WTC11 (cell line): ENCODE results near the gene IFT27. TPM values are rescaled to one million over a fixed set of nuclear protein-coding genes. Genes with fewer than 3 reads are reported as not detected.

Experiments
- ATAC-seq: fragments of 200-7000 bp; cut with Tn5 transposase; 2 replicates; pipeline ENCODE4 v1.10.0; 2021; ENCODE audit warnings: mild to moderate bottlenecking, moderate library complexity
- CTCF ChIA-PET: fragments of 300-600 bp; sonication (Branson Sonifier 250); formaldehyde crosslinking; loops from one replicate; lab custom pipeline; 2021; ENCODE audit warnings: antibody characterized with exemption; lab: Charles Lee
- POLR2A ChIA-PET: fragments of 350-600 bp; sonication (Branson Sonifier 250); formaldehyde crosslinking; loops from one replicate; lab custom pipeline; 2021; ENCODE audit warnings: antibody characterized with exemption; lab: Charles Lee
- DNase-seq: peaks from one replicate; pipeline ENCODE4 v3.0.0; 2021; ENCODE audit warnings: low spot score
- H3K27ac Mint-ChIP-seq: 2 replicates; pipeline ENCODE4 v1.8.0; 2021; ENCODE audit warnings: mixed read lengths
- H3K27me3 Mint-ChIP-seq: 2 replicates; pipeline ENCODE4 v1.8.0; 2021; ENCODE audit warnings: low read depth, mild to moderate bottlenecking, moderate library complexity, mixed read lengths
- H3K36me3 Mint-ChIP-seq: 2 replicates; pipeline ENCODE4 v1.8.0; 2021; ENCODE audit warnings: mixed read lengths
- H3K4me1 Mint-ChIP-seq: 2 replicates; pipeline ENCODE4 v1.8.0; 2022; ENCODE audit warnings: mixed read lengths
- H3K4me3 Mint-ChIP-seq: 2 replicates; pipeline ENCODE4 v1.8.0; 2021; ENCODE audit warnings: mild to moderate bottlenecking, moderate library complexity, mixed read lengths
- H3K9me3 Mint-ChIP-seq: 2 replicates; pipeline ENCODE4 v1.8.0; 2021; ENCODE audit warnings: mixed read lengths
- CBFB ChIP-seq: sonication (generic); formaldehyde crosslinking; IDR thresholded peaks from 2 replicates; pipeline ENCODE4 v1.8.1; 2022; ENCODE audit warnings: mild to moderate bottlenecking, low read depth, missing genetic modification reagents
- HMGA2 ChIP-seq: fragments of 250-450 bp; sonication (Bioruptor Pico); IDR thresholded peaks from 2 replicates; pipeline ENCODE4 v1.4.0; 2021; ENCODE audit warnings: mild to moderate bottlenecking, moderate library complexity
- IRF2 ChIP-seq: sonication (generic); formaldehyde crosslinking; IDR thresholded peaks from 2 replicates; pipeline ENCODE4 v1.8.0; 2022; ENCODE audit warnings: low read depth, missing genetic modification reagents, borderline replicate concordance
- MXD4 ChIP-seq: fragments of 250-450 bp; sonication (Bioruptor Pico); IDR thresholded peaks from 2 replicates; pipeline ENCODE4 v1.8.0; 2021; ENCODE audit warnings: mild to moderate bottlenecking, moderate library complexity, borderline replicate concordance
- NR3C1 ChIP-seq: sonication (generic); formaldehyde crosslinking; conservative IDR thresholded peaks from 2 replicates; pipeline ENCODE4 v1.8.1; 2023; ENCODE audit warnings: low read depth, mild to moderate bottlenecking, missing genetic modification reagents
- OVOL2 ChIP-seq: fragments of 250-450 bp; sonication (Bioruptor Pico); IDR thresholded peaks from 2 replicates; pipeline ENCODE4 v1.9.0; 2021; ENCODE audit warnings: mild to moderate bottlenecking, borderline replicate concordance
- SMAD3 ChIP-seq: sonication (generic); formaldehyde crosslinking; IDR thresholded peaks from 2 replicates; pipeline ENCODE4 v1.8.0; 2022; ENCODE audit warnings: missing genetic modification reagents, mild to moderate bottlenecking, borderline replicate concordance
- SOX15 ChIP-seq: fragments of 250-450 bp; sonication (Bioruptor Pico); IDR thresholded peaks from 2 replicates; pipeline ENCODE4 v1.9.0; 2021; ENCODE audit warnings: mild to moderate bottlenecking
- SP1 ChIP-seq: sonication (generic); formaldehyde crosslinking; conservative IDR thresholded peaks from 2 replicates; pipeline ENCODE4 v1.8.1; 2022; ENCODE audit warnings: missing genetic modification reagents
- STAT6 ChIP-seq: sonication (generic); formaldehyde crosslinking; conservative IDR thresholded peaks from 2 replicates; pipeline ENCODE4 v1.8.1; 2023; ENCODE audit warnings: mild to moderate bottlenecking, low read depth, missing genetic modification reagents, moderate library complexity
- USF1 ChIP-seq: sonication (generic); formaldehyde crosslinking; IDR thresholded peaks from 2 replicates; pipeline ENCODE4 v1.8.0; 2022; ENCODE audit warnings: mild to moderate bottlenecking, missing genetic modification reagents
- ZNF138 ChIP-seq: sonication (generic); formaldehyde crosslinking; conservative IDR thresholded peaks from 2 replicates; pipeline ENCODE4 v1.8.1; 2022; ENCODE audit warnings: mild to moderate bottlenecking, moderate library complexity, missing genetic modification reagents
- ZNF423 ChIP-seq: fragments of 250-450 bp; sonication (Bioruptor Pico); IDR thresholded peaks from 2 replicates; pipeline ENCODE4 v2.1.2; 2022; ENCODE audit warnings: mild to moderate bottlenecking, moderate library complexity
- total RNA-seq: library from RNA; stranded (reverse); gene quantifications from 3 replicates; pipeline ENCODE4 v1.2.3, GENCODE V29; 2021
- TF ChIP-seq, protein P1 (sequence below): sonication (generic); formaldehyde crosslinking; IDR thresholded peaks from 2 replicates; pipeline ENCODE4 v1.8.0; 2023; ENCODE audit warnings: missing genetic modification reagents, mild to moderate bottlenecking, borderline replicate concordance
- TF ChIP-seq, protein P2 (sequence below): sonication (generic); formaldehyde crosslinking; IDR thresholded peaks from 2 replicates; pipeline ENCODE4 v1.8.0; 2022; ENCODE audit warnings: mild to moderate bottlenecking, missing genetic modification reagents
- TF ChIP-seq, protein P3 (sequence below): fragments of 200-600 bp; IDR thresholded peaks from 2 replicates; pipeline ENCODE4 v1.8.0; 2022; ENCODE audit warnings: antibody characterized with exemption
- TF ChIP-seq, protein P4 (sequence below): sonication (generic); formaldehyde crosslinking; IDR thresholded peaks from 2 replicates; pipeline ENCODE4 v1.8.1; 2023; ENCODE audit warnings: mild to moderate bottlenecking, missing genetic modification reagents

Gene IFT27
- total RNA-seq, 1 experiment from 2014 or later, result 47.9 TPM

- ATAC-seq (no peak), DNase-seq (peak; percentile 8)
- Mint-ChIP-seq H3K27ac (no peak overlapping the region; the same call in 1 of the 2 replicates), H3K4me3 (no peak overlapping the region), H3K9me3 (no peaks in the 10 kb centered on the region), H3K27me3 (no peaks in the 10 kb centered on the region), H3K4me1 (peaks cover 14% of the 10 kb centered on the region), H3K36me3 (peaks cover 23% of the 10 kb centered on the region)
- ChIA-PET POLR2A (no interaction called here), CTCF (interaction anchor here (1.3 kb wide), 1 partner anchor 8 kb away, joined by 4 read pairs; no protein-coding TSS in a partner anchor)
- TF ChIP-seq, protein P1, sequence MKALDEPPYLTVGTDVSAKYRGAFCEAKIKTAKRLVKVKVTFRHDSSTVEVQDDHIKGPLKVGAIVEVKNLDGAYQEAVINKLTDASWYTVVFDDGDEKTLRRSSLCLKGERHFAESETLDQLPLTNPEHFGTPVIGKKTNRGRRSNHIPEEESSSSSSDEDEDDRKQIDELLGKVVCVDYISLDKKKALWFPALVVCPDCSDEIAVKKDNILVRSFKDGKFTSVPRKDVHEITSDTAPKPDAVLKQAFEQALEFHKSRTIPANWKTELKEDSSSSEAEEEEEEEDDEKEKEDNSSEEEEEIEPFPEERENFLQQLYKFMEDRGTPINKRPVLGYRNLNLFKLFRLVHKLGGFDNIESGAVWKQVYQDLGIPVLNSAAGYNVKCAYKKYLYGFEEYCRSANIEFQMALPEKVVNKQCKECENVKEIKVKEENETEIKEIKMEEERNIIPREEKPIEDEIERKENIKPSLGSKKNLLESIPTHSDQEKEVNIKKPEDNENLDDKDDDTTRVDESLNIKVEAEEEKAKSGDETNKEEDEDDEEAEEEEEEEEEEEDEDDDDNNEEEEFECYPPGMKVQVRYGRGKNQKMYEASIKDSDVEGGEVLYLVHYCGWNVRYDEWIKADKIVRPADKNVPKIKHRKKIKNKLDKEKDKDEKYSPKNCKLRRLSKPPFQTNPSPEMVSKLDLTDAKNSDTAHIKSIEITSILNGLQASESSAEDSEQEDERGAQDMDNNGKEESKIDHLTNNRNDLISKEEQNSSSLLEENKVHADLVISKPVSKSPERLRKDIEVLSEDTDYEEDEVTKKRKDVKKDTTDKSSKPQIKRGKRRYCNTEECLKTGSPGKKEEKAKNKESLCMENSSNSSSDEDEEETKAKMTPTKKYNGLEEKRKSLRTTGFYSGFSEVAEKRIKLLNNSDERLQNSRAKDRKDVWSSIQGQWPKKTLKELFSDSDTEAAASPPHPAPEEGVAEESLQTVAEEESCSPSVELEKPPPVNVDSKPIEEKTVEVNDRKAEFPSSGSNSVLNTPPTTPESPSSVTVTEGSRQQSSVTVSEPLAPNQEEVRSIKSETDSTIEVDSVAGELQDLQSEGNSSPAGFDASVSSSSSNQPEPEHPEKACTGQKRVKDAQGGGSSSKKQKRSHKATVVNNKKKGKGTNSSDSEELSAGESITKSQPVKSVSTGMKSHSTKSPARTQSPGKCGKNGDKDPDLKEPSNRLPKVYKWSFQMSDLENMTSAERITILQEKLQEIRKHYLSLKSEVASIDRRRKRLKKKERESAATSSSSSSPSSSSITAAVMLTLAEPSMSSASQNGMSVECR (CRISPR knock-in tag), result no peak
- TF ChIP-seq USF1 (CRISPR knock-in tag), result no peak
- TF ChIP-seq STAT6 (CRISPR knock-in tag), result no peak
- no peak for TF ChIP-seq ZNF423
Measured at GRCh38 chr22:36765131-36765942, 10.6 kb downstream of the IFT27 start.

DNA sequence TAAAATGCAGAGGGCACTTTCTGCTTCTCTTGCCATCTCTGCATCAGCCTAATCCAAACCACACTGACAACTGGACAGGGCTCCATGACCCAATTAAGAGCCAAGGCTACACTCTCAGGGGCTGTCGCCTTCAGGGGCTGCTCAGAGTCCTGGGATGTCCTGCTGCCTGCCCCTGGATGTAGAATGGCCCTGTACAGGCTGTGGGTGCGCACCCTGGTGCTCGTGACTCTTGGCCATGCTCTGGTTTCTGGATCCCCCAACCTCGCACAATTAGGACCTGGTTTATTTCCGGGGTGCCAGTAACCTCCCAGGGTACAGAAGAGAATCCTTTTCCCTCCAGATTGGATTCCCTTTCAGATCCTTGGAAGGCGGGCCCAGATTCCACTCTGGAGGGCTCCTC lies 11.3 kb downstream of the IFT27 start:
- H3K9me3 Mint-ChIP-seq, result no peaks in the 10 kb centered on the region
- TF ChIP-seq SMAD3 (CRISPR knock-in tag), result no peak
- TF ChIP-seq MXD4 (CRISPR knock-in tag), result no peak
- TF ChIP-seq CBFB (CRISPR knock-in tag), result no peak
- no peak for TF ChIP-seq NR3C1 (CRISPR knock-in tag)
- no peak for TF ChIP-seq OVOL2 (CRISPR knock-in tag)
- no peak for TF ChIP-seq ZNF138 (CRISPR knock-in tag)
- TF ChIP-seq, protein P2, sequence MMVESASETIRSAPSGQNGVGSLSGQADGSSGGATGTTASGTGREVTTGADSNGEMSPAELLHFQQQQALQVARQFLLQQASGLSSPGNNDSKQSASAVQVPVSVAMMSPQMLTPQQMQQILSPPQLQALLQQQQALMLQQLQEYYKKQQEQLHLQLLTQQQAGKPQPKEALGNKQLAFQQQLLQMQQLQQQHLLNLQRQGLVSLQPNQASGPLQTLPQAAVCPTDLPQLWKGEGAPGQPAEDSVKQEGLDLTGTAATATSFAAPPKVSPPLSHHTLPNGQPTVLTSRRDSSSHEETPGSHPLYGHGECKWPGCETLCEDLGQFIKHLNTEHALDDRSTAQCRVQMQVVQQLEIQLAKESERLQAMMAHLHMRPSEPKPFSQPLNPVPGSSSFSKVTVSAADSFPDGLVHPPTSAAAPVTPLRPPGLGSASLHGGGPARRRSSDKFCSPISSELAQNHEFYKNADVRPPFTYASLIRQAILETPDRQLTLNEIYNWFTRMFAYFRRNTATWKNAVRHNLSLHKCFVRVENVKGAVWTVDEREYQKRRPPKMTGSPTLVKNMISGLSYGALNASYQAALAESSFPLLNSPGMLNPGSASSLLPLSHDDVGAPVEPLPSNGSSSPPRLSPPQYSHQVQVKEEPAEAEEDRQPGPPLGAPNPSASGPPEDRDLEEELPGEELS, result no peak
- TF ChIP-seq, protein P3, sequence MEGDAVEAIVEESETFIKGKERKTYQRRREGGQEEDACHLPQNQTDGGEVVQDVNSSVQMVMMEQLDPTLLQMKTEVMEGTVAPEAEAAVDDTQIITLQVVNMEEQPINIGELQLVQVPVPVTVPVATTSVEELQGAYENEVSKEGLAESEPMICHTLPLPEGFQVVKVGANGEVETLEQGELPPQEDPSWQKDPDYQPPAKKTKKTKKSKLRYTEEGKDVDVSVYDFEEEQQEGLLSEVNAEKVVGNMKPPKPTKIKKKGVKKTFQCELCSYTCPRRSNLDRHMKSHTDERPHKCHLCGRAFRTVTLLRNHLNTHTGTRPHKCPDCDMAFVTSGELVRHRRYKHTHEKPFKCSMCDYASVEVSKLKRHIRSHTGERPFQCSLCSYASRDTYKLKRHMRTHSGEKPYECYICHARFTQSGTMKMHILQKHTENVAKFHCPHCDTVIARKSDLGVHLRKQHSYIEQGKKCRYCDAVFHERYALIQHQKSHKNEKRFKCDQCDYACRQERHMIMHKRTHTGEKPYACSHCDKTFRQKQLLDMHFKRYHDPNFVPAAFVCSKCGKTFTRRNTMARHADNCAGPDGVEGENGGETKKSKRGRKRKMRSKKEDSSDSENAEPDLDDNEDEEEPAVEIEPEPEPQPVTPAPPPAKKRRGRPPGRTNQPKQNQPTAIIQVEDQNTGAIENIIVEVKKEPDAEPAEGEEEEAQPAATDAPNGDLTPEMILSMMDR, result no peak
- TF ChIP-seq HMGA2 (CRISPR knock-in tag), result no peak
- TF ChIP-seq SOX15 (CRISPR knock-in tag), result no peak
- TF ChIP-seq SP1 (CRISPR knock-in tag), result no peak
- TF ChIP-seq, protein P4, sequence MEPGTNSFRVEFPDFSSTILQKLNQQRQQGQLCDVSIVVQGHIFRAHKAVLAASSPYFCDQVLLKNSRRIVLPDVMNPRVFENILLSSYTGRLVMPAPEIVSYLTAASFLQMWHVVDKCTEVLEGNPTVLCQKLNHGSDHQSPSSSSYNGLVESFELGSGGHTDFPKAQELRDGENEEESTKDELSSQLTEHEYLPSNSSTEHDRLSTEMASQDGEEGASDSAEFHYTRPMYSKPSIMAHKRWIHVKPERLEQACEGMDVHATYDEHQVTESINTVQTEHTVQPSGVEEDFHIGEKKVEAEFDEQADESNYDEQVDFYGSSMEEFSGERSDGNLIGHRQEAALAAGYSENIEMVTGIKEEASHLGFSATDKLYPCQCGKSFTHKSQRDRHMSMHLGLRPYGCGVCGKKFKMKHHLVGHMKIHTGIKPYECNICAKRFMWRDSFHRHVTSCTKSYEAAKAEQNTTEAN, result no peak
- no peak for TF ChIP-seq IRF2

More for the DNA sequence above, 11.3 kb downstream of the IFT27 start:
- ATAC-seq (no peak), DNase-seq (no peak)
- H3K4me3 Mint-ChIP-seq, result no peak overlapping the region
- peaks cover 13% of the 10 kb centered on the region for H3K4me1 Mint-ChIP-seq
- H3K27ac Mint-ChIP-seq, result no peak overlapping the region
- ChIA-PET POLR2A (no interaction called here), CTCF (no interaction called here)
- H3K36me3 Mint-ChIP-seq, result peaks cover 23% of the 10 kb centered on the region
- no peaks in the 10 kb centered on the region for H3K27me3 Mint-ChIP-seq
